Hepatocyte (in vitro differentiated cells): ENCODE results near the gene FMN1. TPM values are rescaled to one million over a fixed set of nuclear protein-coding genes. Genes with fewer than 3 reads are reported as not detected.

ENCODE experiments used
- DNase-seq: peaks from one replicate; pipeline ENCODE4 v3.0.0-alpha.2; 2016; ENCODE audit warnings: low spot score
- H2AFZ ChIP-seq: fragments of 200-600 bp; sonication (generic); 2 replicates; pipeline ENCODE4 v1.6.0; 2016; ENCODE audit warnings: antibody characterized with exemption, mild to moderate bottlenecking
- H3K27ac ChIP-seq: fragments of 200-600 bp; sonication (generic); 2 replicates; pipeline ENCODE4 v1.5.1; 2016; ENCODE audit warnings: mild to moderate bottlenecking
- H3K27me3 ChIP-seq: fragments of 200-600 bp; sonication (generic); 2 replicates; pipeline ENCODE4 v1.6.1; 2016
- H3K36me3 ChIP-seq: fragments of 200-600 bp; sonication (generic); replicated peaks from 2 replicates; pipeline ENCODE4 v1.5.1; 2016; ENCODE audit warnings: low read depth; ENCODE audit not compliant: insufficient read depth
- H3K4me1 ChIP-seq: fragments of 200-600 bp; sonication (generic); 2 replicates; pipeline ENCODE4 v1.5.1; 2016; ENCODE audit warnings: mild to moderate bottlenecking, moderate library complexity; ENCODE audit not compliant: insufficient read depth
- H3K4me2 ChIP-seq: fragments of 200-600 bp; sonication (generic); 2 replicates; pipeline ENCODE4 v1.6.0; 2016
- H3K4me3 ChIP-seq: fragments of 200-600 bp; sonication (generic); 2 replicates; pipeline ENCODE4 v1.5.1; 2016; ENCODE audit warnings: mild to moderate bottlenecking
- H3K79me2 ChIP-seq: fragments of 200-600 bp; sonication (generic); 2 replicates; pipeline ENCODE4 v1.6.0; 2017; ENCODE audit warnings: mild to moderate bottlenecking
- H3K9me2 ChIP-seq: fragments of 200-600 bp; sonication (generic); replicated peaks from 2 replicates; pipeline ENCODE4 v1.6.0; 2017; ENCODE audit warnings: mild to moderate bottlenecking; ENCODE audit not compliant: insufficient read depth
- H3K9me3 ChIP-seq: fragments of 200-600 bp; sonication (generic); 2 replicates; pipeline ENCODE4 v1.5.1; 2016; ENCODE audit warnings: low read depth, mild to moderate bottlenecking
- H4K20me1 ChIP-seq: fragments of 200-600 bp; sonication (generic); 2 replicates; pipeline ENCODE4 v1.6.0; 2016; ENCODE audit warnings: mild to moderate bottlenecking; ENCODE audit not compliant: insufficient read depth, poor library complexity, severe bottlenecking
- EZH2 ChIP-seq: fragments of 200-600 bp; sonication (generic); IDR thresholded peaks from 2 replicates; pipeline ENCODE4 v1.6.1; 2016; ENCODE audit warnings: antibody characterized with exemption, mild to moderate bottlenecking, borderline replicate concordance
- EZH2phosphoT487 ChIP-seq: fragments of 200-600 bp; sonication (generic); IDR thresholded peaks from one replicate; pipeline ENCODE4 v1.6.1; 2018; ENCODE audit warnings: antibody characterized with exemption, mild to moderate bottlenecking, low read depth, moderate library complexity; ENCODE audit not compliant: unreplicated experiment, severe bottlenecking
- WGBS: methylation state at CpG from one replicate; pipeline ENCODE4 v1.1.6; 2016; ENCODE audit warnings: low lambda C conversion rate; ENCODE audit errors: missing lambda C conversion rate; 5-methylcytosine and 5-hydroxymethylcytosine counted together
- polyA plus RNA-seq: library from polyadenylated mRNA; unstranded; fragments of >200 nt; fragmentation: Nextera tagmentation; extraction: Ambion mirVana; gene quantifications from 2 replicates; pipeline ENCODE4 v1.2.1, GENCODE V29; 2016
- total RNA-seq: library from RNA; depleted of rRNA; stranded (reverse); fragments of >200 nt; gene quantifications from 2 replicates; pipeline ENCODE4 v1.2.3, GENCODE V29; 2014
- TF ChIP-seq, protein P1 (sequence below): fragments of 200-600 bp; sonication (generic); IDR thresholded peaks from 2 replicates; pipeline ENCODE4 v1.5.1; 2016; ENCODE audit warnings: antibody characterized with exemption, mild to moderate bottlenecking; ENCODE audit not compliant: poor library complexity

FMN1 gene
- total and polyA plus RNA-seq, 2 experiments from 2014 or later, result 0.07 to 0.70 TPM

DNA sequence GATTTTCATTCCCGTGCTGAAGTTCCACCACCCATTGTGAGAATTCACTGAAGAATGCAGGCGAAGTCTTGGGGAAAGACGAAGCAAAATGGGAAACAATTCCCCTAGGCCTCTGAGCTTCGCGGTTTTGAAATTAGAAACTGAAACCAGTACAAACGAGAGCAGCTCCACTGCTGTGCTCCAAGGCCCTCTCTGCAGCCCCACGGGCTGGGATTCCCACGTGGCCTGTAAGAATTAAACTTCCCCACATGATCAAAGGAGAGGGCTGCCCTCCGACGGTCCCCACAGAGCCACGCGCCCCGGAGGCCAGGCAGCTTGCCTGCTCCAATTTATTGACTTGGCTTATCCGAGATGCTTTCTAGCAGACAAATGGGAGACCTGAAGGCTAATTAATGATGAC lies 332.8 kb downstream of the FMN1 start:
- Histone ChIP-seq H3K36me3 (no peaks in the 10 kb centered on the region), H3K27ac (peak overlapping the region; percentile 39), H3K4me2 (peak overlapping the region; percentile 64), H3K9me2 (no peaks in the 10 kb centered on the region), H3K79me2 (no peaks in the 10 kb centered on the region), H4K20me1 (no peaks in the 10 kb centered on the region), H3K4me1 (peaks cover 11% of the 10 kb centered on the region), H3K27me3 (no peaks in the 10 kb centered on the region), H2AFZ (peak overlapping the region; percentile 59), H3K9me3 (no peaks in the 10 kb centered on the region), H3K4me3 (no peak overlapping the region)
- WGBS, result 44% methylated on average over 14 of the region's 14 CpGs
- TF ChIP-seq EZH2 (no peak), EZH2phosphoT487 (no peak)
- TF ChIP-seq, protein P1, sequence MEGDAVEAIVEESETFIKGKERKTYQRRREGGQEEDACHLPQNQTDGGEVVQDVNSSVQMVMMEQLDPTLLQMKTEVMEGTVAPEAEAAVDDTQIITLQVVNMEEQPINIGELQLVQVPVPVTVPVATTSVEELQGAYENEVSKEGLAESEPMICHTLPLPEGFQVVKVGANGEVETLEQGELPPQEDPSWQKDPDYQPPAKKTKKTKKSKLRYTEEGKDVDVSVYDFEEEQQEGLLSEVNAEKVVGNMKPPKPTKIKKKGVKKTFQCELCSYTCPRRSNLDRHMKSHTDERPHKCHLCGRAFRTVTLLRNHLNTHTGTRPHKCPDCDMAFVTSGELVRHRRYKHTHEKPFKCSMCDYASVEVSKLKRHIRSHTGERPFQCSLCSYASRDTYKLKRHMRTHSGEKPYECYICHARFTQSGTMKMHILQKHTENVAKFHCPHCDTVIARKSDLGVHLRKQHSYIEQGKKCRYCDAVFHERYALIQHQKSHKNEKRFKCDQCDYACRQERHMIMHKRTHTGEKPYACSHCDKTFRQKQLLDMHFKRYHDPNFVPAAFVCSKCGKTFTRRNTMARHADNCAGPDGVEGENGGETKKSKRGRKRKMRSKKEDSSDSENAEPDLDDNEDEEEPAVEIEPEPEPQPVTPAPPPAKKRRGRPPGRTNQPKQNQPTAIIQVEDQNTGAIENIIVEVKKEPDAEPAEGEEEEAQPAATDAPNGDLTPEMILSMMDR, result no peak
- DNase-seq, result peak; percentile 28

GRCh38 chr15:32861174-32861573 lies 333.3 kb downstream of the FMN1 start:
- no peak overlapping the region for H3K4me3 ChIP-seq
- peak overlapping the region; percentile 39 for H3K27ac ChIP-seq
- H3K4me1 ChIP-seq, result peaks cover 10% of the 10 kb centered on the region
- 94% methylated on average over 5 of the region's 5 CpGs for WGBS
- no peaks in the 10 kb centered on the region for H3K9me3 ChIP-seq
- H4K20me1 ChIP-seq, result no peaks in the 10 kb centered on the region
- H3K27me3 ChIP-seq, result no peaks in the 10 kb centered on the region
- TF ChIP-seq, protein P1, result no peak
- TF ChIP-seq EZH2, result no peak
- TF ChIP-seq EZH2phosphoT487, result no peak
- DNase-seq, result no peak
- H3K36me3 ChIP-seq, result no peaks in the 10 kb centered on the region
- H3K4me2 ChIP-seq, result peak overlapping the region; percentile 64
- H3K9me2 ChIP-seq, result no peaks in the 10 kb centered on the region
- H2AFZ ChIP-seq, result no peak overlapping the region
- H3K79me2 ChIP-seq, result no peaks in the 10 kb centered on the region

GRCh38 chr15:32859996-32860395 lies 334.5 kb downstream of the FMN1 start:
- H3K79me2 ChIP-seq, result no peaks in the 10 kb centered on the region
- no peak for DNase-seq
- H3K4me1 ChIP-seq, result peaks cover 11% of the 10 kb centered on the region
- 90% methylated on average over 2 of the region's 2 CpGs for WGBS
- no peak overlapping the region for H2AFZ ChIP-seq
- no peak overlapping the region for H3K27ac ChIP-seq
- no peaks in the 10 kb centered on the region for H3K9me2 ChIP-seq
- H4K20me1 ChIP-seq, result no peaks in the 10 kb centered on the region
- no peak for TF ChIP-seq EZH2phosphoT487
- TF ChIP-seq EZH2, result no peak
- H3K4me2 ChIP-seq, result no peak overlapping the region
- H3K9me3 ChIP-seq, result no peaks in the 10 kb centered on the region
- no peaks in the 10 kb centered on the region for H3K27me3 ChIP-seq
- H3K4me3 ChIP-seq, result no peak overlapping the region
- H3K36me3 ChIP-seq, result no peaks in the 10 kb centered on the region

DNA sequence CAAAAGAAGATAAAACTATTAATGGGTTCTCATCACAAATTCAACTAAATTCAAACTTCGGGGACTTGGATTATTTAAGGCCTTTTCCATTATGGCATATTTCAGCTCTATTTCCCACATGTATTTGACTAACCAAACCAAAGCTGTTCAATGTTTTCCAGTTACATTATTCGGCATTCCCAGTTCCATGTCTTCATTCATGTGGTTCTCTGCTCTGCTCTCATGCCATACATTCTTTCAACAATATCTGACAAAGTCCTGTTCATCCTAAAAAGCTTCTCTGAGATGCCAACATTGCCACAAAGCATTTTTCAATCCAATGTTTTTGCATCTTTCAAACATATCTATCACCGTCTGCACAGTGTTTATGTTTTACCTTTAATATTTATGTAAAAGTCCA lies 335.3 kb downstream of the FMN1 start:
- Histone ChIP-seq H4K20me1 (no peaks in the 10 kb centered on the region), H3K4me1 (peaks cover 11% of the 10 kb centered on the region), H3K36me3 (no peaks in the 10 kb centered on the region), H3K4me2 (no peak overlapping the region), H3K79me2 (no peaks in the 10 kb centered on the region), H2AFZ (no peak overlapping the region), H3K9me2 (no peaks in the 10 kb centered on the region), H3K27me3 (no peaks in the 10 kb centered on the region), H3K9me3 (no peaks in the 10 kb centered on the region), H3K4me3 (no peak overlapping the region), H3K27ac (no peak overlapping the region)
- 88% methylated on average over 3 of the region's 3 CpGs for WGBS
- TF ChIP-seq EZH2phosphoT487, result no peak
- TF ChIP-seq, protein P1, result no peak
- no peak for TF ChIP-seq EZH2
- no peak for DNase-seq
